Upper lobe of left lung (tissue), 4 donors: ENCODE results near the gene HSD17B2.

Source experiments
- EP300 ChIP-seq, 4 donors: sonication (generic); formaldehyde crosslinking; IDR thresholded peaks; one replicate each; pipeline ENCODE4 v1.5.1; 2017; ENCODE audit warnings: antibody characterized with exemption in 4 of 4, control low read depth in 2 of 4
- POLR2A ChIP-seq, 4 donors: fragments of 450-650 bp; IDR thresholded peaks; one replicate each; pipeline ENCODE4 v1.5.1; 2016 to 2017; ENCODE audit warnings: antibody characterized with exemption in 4 of 4, mild to moderate bottlenecking in 2 of 4
- POLR2AphosphoS5 ChIP-seq, 2 donors: sonication (generic); formaldehyde crosslinking; IDR thresholded peaks; one replicate each; pipeline ENCODE4 v1.5.1; 2017; ENCODE audit warnings: antibody characterized with exemption in 2 of 2
- TF ChIP-seq, protein P1 (sequence below), 6 experiments: fragments of 450-650 bp in 4 of 6; fragments of 200-600 bp in 2 of 6; sonication (generic) in 2 of 6; IDR thresholded peaks; one replicate each; pipeline ENCODE4 v1.5.1; 2016 to 2019; ENCODE audit warnings: antibody characterized with exemption in 6 of 6

DNA sequence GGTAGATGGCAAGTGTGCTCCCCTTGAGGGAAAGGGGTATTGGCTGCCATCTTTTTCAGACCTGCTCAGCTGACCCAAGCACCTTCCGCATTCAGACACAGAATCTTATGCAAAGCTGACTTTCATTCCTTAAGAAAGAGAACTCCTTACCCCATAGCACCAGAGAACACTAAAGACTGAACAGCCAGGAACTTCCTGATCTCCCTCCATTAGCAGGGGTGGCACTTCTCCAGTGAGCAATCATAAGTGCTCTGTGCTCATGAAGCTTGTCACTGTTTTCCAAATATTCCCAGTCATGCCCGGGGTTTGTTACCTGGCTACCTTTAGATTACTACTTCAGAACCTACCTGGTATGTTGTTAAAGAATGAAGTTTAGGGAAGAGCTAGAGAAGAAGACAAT, 11.9 kb downstream of the HSD17B2 start:
- TF ChIP-seq, protein P1, sequence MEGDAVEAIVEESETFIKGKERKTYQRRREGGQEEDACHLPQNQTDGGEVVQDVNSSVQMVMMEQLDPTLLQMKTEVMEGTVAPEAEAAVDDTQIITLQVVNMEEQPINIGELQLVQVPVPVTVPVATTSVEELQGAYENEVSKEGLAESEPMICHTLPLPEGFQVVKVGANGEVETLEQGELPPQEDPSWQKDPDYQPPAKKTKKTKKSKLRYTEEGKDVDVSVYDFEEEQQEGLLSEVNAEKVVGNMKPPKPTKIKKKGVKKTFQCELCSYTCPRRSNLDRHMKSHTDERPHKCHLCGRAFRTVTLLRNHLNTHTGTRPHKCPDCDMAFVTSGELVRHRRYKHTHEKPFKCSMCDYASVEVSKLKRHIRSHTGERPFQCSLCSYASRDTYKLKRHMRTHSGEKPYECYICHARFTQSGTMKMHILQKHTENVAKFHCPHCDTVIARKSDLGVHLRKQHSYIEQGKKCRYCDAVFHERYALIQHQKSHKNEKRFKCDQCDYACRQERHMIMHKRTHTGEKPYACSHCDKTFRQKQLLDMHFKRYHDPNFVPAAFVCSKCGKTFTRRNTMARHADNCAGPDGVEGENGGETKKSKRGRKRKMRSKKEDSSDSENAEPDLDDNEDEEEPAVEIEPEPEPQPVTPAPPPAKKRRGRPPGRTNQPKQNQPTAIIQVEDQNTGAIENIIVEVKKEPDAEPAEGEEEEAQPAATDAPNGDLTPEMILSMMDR (IDR thresholded peaks at IDR 0.05): no peak
- TF ChIP-seq POLR2A (IDR thresholded peaks at IDR 0.05): no peak
- no peak for TF ChIP-seq POLR2AphosphoS5 (IDR thresholded peaks at IDR 0.05)
- TF ChIP-seq EP300 (IDR thresholded peaks at IDR 0.05): no peak
